KMS-11 (cell line): ENCODE measurements around the gene KIF16B.

Experiments used
- H2AFZ ChIP-seq: fragments of 200-600 bp; sonication (generic); 2 replicates; pipeline ENCODE4 v1.6.1; 2016; ENCODE audit warnings: antibody characterized with exemption, mixed run types, low read depth
- H3K27ac ChIP-seq: fragments of 200-600 bp; sonication (generic); 2 replicates; pipeline ENCODE4 v1.6.1; 2016; ENCODE audit warnings: mild to moderate bottlenecking, mixed run types
- H3K27me3 ChIP-seq: fragments of 200-600 bp; sonication (generic); 2 replicates; pipeline ENCODE4 v1.6.1; 2017; ENCODE audit warnings: mild to moderate bottlenecking, low read depth, mixed run types, moderate library complexity; ENCODE audit not compliant: insufficient read depth
- H3K36me3 ChIP-seq: fragments of 200-600 bp; sonication (generic); 2 replicates; pipeline ENCODE4 v1.6.1; 2017; ENCODE audit warnings: mild to moderate bottlenecking, mixed run types; ENCODE audit not compliant: insufficient read depth
- H3K4me1 ChIP-seq: fragments of 200-600 bp; sonication (generic); 2 replicates; pipeline ENCODE4 v1.6.1; 2016; ENCODE audit warnings: mild to moderate bottlenecking, low read depth, mixed run types; ENCODE audit not compliant: poor library complexity, severe bottlenecking
- H3K4me2 ChIP-seq: fragments of 200-600 bp; sonication (generic); 2 replicates; pipeline ENCODE4 v1.7.0; 2016; ENCODE audit warnings: mild to moderate bottlenecking, mixed run types
- H3K4me3 ChIP-seq: fragments of 200-600 bp; sonication (generic); IDR thresholded peaks from 2 replicates; pipeline ENCODE4 v1.6.1; 2017; ENCODE audit warnings: low read depth, low read length, mixed read lengths; ENCODE audit not compliant: insufficient read depth
- H3K79me2 ChIP-seq: fragments of 200-600 bp; sonication (generic); 2 replicates; pipeline ENCODE4 v1.6.1; 2016; ENCODE audit warnings: low read depth, mixed run types; ENCODE audit not compliant: insufficient read depth
- H3K9ac ChIP-seq: fragments of 200-600 bp; sonication (generic); 2 replicates; pipeline ENCODE4 v1.6.1; 2016; ENCODE audit warnings: mild to moderate bottlenecking, mixed run types
- H4K20me1 ChIP-seq: fragments of 200-600 bp; sonication (generic); 2 replicates; pipeline ENCODE4 v1.6.1; 2016; ENCODE audit warnings: mild to moderate bottlenecking, mixed run types; ENCODE audit not compliant: insufficient read depth
- TF ChIP-seq, protein P1 (sequence below): fragments of 200-600 bp; sonication (generic); conservative IDR thresholded peaks from 2 replicates; pipeline ENCODE4 v1.6.1; 2017; ENCODE audit warnings: low read depth, mild to moderate bottlenecking, antibody characterized with exemption, low read length, moderate library complexity, mixed read lengths

The KIF16B gene

DNA sequence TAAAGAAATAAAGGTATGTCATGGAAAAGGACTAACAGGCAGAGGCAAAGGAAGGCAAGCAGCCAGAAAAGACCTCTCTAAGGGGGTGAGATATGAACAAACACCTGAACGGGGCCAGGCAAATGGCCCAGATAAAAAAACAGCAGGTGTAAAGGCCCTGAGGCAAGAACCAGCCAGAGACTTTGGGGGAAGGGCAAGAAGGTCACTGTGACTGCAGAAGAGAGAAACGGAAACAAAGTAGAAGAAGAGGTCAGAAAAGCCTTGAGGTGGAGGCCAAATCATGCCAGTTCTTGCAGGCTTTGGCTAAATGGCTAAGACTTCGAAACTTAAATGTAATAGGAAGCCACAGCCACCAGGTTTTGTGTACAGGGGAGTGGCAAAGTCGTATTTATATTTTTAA is 30.8 kb downstream of the KIF16B start:
- Histone ChIP-seq H2AFZ (no peak overlapping the region), H4K20me1 (no peaks in the 10 kb centered on the region), H3K27ac (no peak overlapping the region), H3K4me1 (no peaks in the 10 kb centered on the region), H3K79me2 (no peaks in the 10 kb centered on the region), H3K36me3 (no peaks in the 10 kb centered on the region), H3K9ac (no peak overlapping the region), H3K4me2 (no peak overlapping the region), H3K27me3 (no peaks in the 10 kb centered on the region), H3K4me3 (no peak overlapping the region)
- TF ChIP-seq, protein P1, sequence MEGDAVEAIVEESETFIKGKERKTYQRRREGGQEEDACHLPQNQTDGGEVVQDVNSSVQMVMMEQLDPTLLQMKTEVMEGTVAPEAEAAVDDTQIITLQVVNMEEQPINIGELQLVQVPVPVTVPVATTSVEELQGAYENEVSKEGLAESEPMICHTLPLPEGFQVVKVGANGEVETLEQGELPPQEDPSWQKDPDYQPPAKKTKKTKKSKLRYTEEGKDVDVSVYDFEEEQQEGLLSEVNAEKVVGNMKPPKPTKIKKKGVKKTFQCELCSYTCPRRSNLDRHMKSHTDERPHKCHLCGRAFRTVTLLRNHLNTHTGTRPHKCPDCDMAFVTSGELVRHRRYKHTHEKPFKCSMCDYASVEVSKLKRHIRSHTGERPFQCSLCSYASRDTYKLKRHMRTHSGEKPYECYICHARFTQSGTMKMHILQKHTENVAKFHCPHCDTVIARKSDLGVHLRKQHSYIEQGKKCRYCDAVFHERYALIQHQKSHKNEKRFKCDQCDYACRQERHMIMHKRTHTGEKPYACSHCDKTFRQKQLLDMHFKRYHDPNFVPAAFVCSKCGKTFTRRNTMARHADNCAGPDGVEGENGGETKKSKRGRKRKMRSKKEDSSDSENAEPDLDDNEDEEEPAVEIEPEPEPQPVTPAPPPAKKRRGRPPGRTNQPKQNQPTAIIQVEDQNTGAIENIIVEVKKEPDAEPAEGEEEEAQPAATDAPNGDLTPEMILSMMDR, result no peak

DNA sequence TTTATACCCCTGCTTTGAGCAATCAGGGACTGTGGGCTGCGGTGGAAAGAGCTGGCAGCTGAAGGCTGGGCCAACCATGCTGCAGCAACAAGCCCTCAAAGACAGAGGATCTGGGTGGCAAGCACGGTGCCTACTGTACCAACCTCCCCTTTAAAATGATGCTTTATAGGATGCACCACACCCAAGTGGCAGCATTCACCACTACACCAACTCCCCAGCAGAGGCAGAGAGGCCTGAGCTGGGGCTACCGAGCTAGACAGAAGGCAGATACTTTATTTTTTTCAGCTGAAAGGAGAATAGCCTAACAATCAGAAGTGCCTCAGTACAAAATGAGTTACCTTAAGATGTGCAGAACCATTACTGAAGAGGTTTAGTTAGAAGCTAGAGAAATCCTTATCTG is 31.4 kb downstream of the KIF16B start:
- Histone ChIP-seq H3K27me3 (no peaks in the 10 kb centered on the region), H4K20me1 (no peaks in the 10 kb centered on the region), H3K36me3 (no peaks in the 10 kb centered on the region), H3K4me2 (no peak overlapping the region), H3K9ac (no peak overlapping the region), H3K79me2 (no peaks in the 10 kb centered on the region), H3K27ac (no peak overlapping the region), H2AFZ (no peak overlapping the region), H3K4me3 (no peak overlapping the region), H3K4me1 (no peaks in the 10 kb centered on the region)
- TF ChIP-seq, protein P1, result no peak

DNA sequence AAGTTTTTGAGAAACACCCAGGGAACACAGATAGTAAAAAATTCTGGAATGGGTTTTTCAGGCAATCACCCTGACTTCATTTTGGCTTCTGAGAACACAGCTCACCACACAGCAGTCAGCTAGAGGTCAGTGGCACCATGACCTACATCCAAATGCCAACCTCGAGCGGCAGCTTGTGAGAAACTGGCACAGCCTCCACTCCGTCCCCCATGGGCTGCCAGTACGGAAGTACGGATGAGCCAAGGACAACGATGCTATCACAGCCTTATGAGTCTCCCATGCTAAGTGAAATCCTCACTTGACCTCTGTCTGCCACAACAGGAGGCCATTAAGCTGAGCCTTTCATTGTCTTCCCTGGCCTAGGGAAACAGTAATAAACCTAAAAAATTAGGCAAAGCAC is 32.0 kb downstream of the KIF16B start:
- Histone ChIP-seq H4K20me1 (no peaks in the 10 kb centered on the region), H2AFZ (no peak overlapping the region), H3K27ac (no peak overlapping the region), H3K4me1 (no peaks in the 10 kb centered on the region), H3K4me3 (no peak overlapping the region), H3K9ac (no peak overlapping the region), H3K79me2 (no peaks in the 10 kb centered on the region), H3K27me3 (no peaks in the 10 kb centered on the region), H3K4me2 (no peak overlapping the region), H3K36me3 (no peaks in the 10 kb centered on the region)
- TF ChIP-seq, protein P1, result no peak

DNA sequence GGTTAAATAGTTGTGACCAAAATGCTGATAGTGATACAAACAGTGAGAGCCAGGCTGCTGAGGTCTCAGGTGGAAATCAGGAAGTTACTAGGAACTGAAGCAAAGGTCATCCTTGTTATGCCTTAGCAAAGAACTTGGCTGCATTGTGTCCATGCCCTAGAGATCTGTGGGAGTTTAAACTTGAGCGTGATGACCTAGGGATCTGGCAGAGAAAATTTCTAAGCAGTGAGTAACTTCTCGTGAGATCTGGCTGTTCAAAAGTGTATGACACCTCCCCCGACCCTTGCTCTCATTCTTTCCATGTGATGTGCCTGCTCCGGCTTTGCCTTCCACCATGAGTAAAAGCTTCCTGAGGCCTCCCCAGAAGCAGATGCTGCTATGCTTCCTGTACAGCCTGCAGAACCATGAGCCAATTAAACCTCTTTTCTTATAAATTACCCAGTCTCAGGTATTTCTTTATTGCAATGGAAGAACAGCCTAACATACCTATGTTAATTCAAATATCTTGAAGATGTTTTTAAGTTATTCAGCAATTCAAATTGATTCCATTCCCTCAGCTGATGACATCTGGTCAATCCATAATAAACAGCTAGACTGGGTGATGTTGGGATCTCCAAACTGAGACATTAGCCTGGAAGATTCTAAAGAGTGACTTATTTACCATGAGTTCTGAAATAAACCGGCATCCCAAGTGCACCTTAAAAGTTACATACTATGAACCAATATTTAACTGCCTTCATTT is 33.8 kb downstream of the KIF16B start:
- no peaks in the 10 kb centered on the region for H3K4me1 ChIP-seq
- no peaks in the 10 kb centered on the region for H4K20me1 ChIP-seq
- H3K36me3 ChIP-seq, result no peaks in the 10 kb centered on the region
- H3K9ac ChIP-seq, result no peak overlapping the region
- H3K79me2 ChIP-seq, result no peaks in the 10 kb centered on the region
- no peak overlapping the region for H2AFZ ChIP-seq
- H3K27me3 ChIP-seq, result no peaks in the 10 kb centered on the region
- TF ChIP-seq, protein P1, result no peak
- H3K4me3 ChIP-seq, result no peak overlapping the region
- no peak overlapping the region for H3K27ac ChIP-seq
- no peak overlapping the region for H3K4me2 ChIP-seq
